Mucosa of stomach (tissue), 1 donor: ENCODE data around the gene GALNT2.

Experiments used
- H3K27me3 ChIP-seq: one replicate; pipeline ENCODE4 v1.7.0; 2013; ENCODE audit warnings: mild to moderate bottlenecking, low read length; ENCODE audit not compliant: control insufficient read depth, insufficient read depth
- H3K36me3 ChIP-seq: one replicate; pipeline ENCODE4 v1.7.0; 2013; ENCODE audit warnings: low read length; ENCODE audit not compliant: control insufficient read depth, insufficient read depth
- H3K4me1 ChIP-seq: one replicate; pipeline ENCODE4 v1.7.0; 2013; ENCODE audit warnings: mild to moderate bottlenecking, low read length; ENCODE audit not compliant: control insufficient read depth, insufficient read depth
- H3K4me3 ChIP-seq: one replicate; pipeline ENCODE4 v1.7.0; 2013; ENCODE audit warnings: low read length
- H3K9ac ChIP-seq: one replicate; pipeline ENCODE4 v1.7.0; 2013; ENCODE audit warnings: mild to moderate bottlenecking, low read length, moderate library complexity
- H3K9me3 ChIP-seq: one replicate; pipeline ENCODE4 v1.7.0; 2013; ENCODE audit warnings: mild to moderate bottlenecking, low read length, moderate library complexity; ENCODE audit not compliant: control insufficient read depth
- donor health status: Pancreatic carcinoma.

The GALNT2 gene

GRCh38 chr1:230317823-230318819 lies 251.1 kb downstream of the GALNT2 start:
- Histone ChIP-seq H3K27me3 (no peaks in the 10 kb centered on the region), H3K4me3 (no peak overlapping the region), H3K36me3 (no peaks in the 10 kb centered on the region), H3K9me3 (no peaks in the 10 kb centered on the region), H3K9ac (no peak overlapping the region), H3K4me1 (no peaks in the 10 kb centered on the region)

- Histone ChIP-seq H3K27me3 (no peaks in the 10 kb centered on the region), H3K9ac (no peak overlapping the region), H3K4me3 (no peak overlapping the region), H3K36me3 (no peaks in the 10 kb centered on the region), H3K4me1 (no peaks in the 10 kb centered on the region), H3K9me3 (no peaks in the 10 kb centered on the region)
These were observed 252.1 kb downstream of the GALNT2 start for GRCh38 chr1:230319014-230319747.

DNA sequence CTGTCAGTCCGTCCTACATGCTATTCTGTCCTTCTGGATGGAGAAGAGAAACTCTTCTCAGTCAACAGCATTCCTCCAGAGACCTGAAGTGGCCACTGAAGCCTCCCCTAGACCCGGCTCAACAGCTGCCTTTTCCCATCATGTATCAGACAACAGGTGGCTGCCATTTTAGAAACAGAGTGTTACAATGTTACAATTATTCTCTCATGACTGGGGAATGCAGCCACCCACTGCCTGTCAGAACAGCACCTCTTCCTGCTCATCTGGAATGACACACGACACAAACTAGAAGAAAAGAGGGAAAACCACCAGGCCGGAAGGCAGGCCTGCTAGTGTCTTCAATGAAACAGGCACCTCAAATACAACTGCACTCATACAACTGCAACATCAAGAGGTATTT lies 253.8 kb downstream of the GALNT2 start:
- Histone ChIP-seq H3K4me3 (no peak overlapping the region), H3K36me3 (no peaks in the 10 kb centered on the region), H3K9me3 (no peaks in the 10 kb centered on the region), H3K4me1 (no peaks in the 10 kb centered on the region), H3K27me3 (no peaks in the 10 kb centered on the region), H3K9ac (no peak overlapping the region)

- no peak overlapping the region for H3K9ac ChIP-seq
- H3K4me1 ChIP-seq, result no peaks in the 10 kb centered on the region
- no peak overlapping the region for H3K4me3 ChIP-seq
- H3K27me3 ChIP-seq, result no peaks in the 10 kb centered on the region
- no peaks in the 10 kb centered on the region for H3K9me3 ChIP-seq
- no peaks in the 10 kb centered on the region for H3K36me3 ChIP-seq
These were observed 254.3 kb downstream of the GALNT2 start for GRCh38 chr1:230321341-230321740.

GRCh38 chr1:230321741-230322420 lies 254.8 kb downstream of the GALNT2 start:
- H3K4me1 ChIP-seq, result no peaks in the 10 kb centered on the region
- no peaks in the 10 kb centered on the region for H3K9me3 ChIP-seq
- H3K27me3 ChIP-seq, result no peaks in the 10 kb centered on the region
- H3K9ac ChIP-seq, result no peak overlapping the region
- H3K4me3 ChIP-seq, result no peak overlapping the region
- no peaks in the 10 kb centered on the region for H3K36me3 ChIP-seq

GRCh38 chr1:230322421-230322756 lies 255.4 kb downstream of the GALNT2 start:
- Histone ChIP-seq H3K9ac (no peak overlapping the region), H3K36me3 (no peaks in the 10 kb centered on the region), H3K4me3 (no peak overlapping the region), H3K27me3 (no peaks in the 10 kb centered on the region), H3K4me1 (no peaks in the 10 kb centered on the region), H3K9me3 (no peaks in the 10 kb centered on the region)

GRCh38 chr1:230322967-230323547 lies 256.0 kb downstream of the GALNT2 start:
- H3K4me3 ChIP-seq, result no peak overlapping the region
- H3K36me3 ChIP-seq, result no peaks in the 10 kb centered on the region
- no peaks in the 10 kb centered on the region for H3K9me3 ChIP-seq

DNA sequence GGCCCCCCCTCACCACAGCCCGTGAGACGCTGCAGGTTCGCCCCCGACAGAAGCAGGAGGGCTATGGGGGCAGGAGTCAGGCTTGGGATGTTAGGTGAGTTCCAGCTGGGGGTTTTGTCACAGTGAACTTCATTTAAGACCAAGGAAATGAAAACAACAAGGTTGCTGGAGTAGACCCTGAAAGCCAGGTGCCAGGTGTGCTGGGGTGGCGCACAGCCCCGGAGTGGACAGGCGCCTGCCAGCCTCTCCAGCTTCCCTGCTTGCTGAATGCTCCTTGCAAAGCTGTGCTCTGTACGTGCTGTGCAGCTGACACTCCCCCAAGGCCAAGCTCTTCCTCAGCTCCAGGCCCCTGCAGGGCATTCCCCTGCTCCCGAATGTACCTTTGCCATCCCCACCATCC lies 256.6 kb downstream of the GALNT2 start:
- no peaks in the 10 kb centered on the region for H3K9me3 ChIP-seq
- H3K4me3 ChIP-seq, result no peak overlapping the region
- H3K4me1 ChIP-seq, result no peaks in the 10 kb centered on the region
- no peak overlapping the region for H3K9ac ChIP-seq
- no peaks in the 10 kb centered on the region for H3K36me3 ChIP-seq
- no peaks in the 10 kb centered on the region for H3K27me3 ChIP-seq

More at GRCh38 chr1:230322967-230323547, 256.0 kb downstream of the GALNT2 start:
- Histone ChIP-seq H3K9ac (no peak overlapping the region), H3K4me1 (no peaks in the 10 kb centered on the region), H3K27me3 (no peaks in the 10 kb centered on the region)

DNA sequence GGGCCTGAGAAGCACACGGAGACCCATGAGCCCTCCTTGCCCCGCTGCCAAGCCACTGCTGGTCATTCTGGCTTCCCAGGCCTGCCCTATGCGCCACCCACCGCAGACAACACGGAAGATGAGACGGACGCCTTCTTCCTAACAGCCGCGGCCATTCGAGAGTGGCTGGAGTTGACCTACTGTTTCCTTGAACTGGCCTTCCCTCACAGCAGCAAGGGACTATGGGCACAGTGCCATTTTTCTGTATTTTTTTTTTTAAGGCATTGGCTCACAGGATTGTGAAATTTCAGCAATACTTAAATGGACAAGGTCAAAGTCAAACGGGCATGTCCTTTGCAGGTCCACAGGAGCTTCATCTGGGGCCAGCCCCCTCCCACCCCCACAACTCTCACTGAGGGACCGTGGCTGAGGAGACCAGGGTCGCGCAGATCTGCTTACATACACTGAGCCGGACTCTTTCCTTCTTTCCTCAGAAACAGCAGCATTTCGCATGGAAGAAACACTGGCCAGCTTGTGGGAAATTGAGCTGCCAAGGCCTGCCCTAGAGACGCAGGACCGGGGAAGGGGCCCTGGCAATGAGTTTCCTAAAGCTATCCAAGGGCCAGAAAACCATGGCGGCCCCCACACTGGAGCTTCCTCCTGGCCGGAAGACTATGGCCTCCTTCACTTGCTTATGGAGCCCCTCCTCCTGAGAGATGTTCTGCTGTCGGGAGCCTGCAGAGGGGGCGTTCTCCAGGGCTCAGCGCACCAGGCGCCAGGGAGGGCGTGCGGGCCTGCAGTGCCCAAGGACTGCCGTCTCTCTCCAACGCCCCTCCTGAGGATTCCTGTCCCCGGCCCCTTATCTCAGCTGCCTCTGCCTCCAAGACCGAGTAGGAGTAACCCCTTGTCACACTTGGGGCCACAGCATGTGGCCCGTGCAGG lies 260.2 kb downstream of the GALNT2 start:
- Histone ChIP-seq H3K9me3 (no peaks in the 10 kb centered on the region), H3K36me3 (no peaks in the 10 kb centered on the region), H3K4me3 (no peak overlapping the region), H3K27me3 (no peaks in the 10 kb centered on the region), H3K9ac (no peak overlapping the region), H3K4me1 (no peaks in the 10 kb centered on the region)

DNA sequence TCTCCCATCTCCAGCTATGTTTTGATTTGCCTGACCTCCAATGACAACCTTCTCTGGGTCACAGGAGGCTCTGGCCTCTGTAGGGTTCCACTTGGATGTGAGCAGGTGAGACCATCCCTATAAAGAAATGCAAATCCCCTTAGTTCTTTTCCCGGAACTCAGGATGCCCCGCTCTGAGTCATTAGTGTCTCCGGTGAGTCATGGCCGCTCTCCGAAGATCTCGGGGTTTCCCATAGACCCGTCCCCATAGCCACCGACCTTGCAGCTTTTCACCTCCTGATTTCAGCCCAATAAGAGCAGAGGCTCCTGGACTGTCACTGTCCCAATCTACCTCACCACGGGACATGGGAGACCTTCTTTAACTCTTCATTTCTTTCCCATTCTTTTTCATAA lies 260.9 kb downstream of the GALNT2 start:
- no peaks in the 10 kb centered on the region for H3K27me3 ChIP-seq
- no peak overlapping the region for H3K9ac ChIP-seq
- no peak overlapping the region for H3K4me3 ChIP-seq
- H3K36me3 ChIP-seq, result no peaks in the 10 kb centered on the region
- H3K9me3 ChIP-seq, result no peaks in the 10 kb centered on the region
- no peaks in the 10 kb centered on the region for H3K4me1 ChIP-seq
